Keratinocyte (primary cell): ENCODE measurements around the gene ATE1. TPM values are rescaled to one million over a fixed set of nuclear protein-coding genes. Genes with fewer than 3 reads are reported as not detected.

ENCODE experiments used
- DNase-seq: peaks from one replicate; pipeline ENCODE4 v3.0.0-alpha.2; 2011; ENCODE audit warnings: low read depth, missing footprints, low spot score
- FAIRE-seq: peaks from 2 replicates; lab custom pipeline; 2011; peaks lifted over from hg19 to GRCh38; lab: Jason Lieb, UNC
- H2AFZ ChIP-seq: 2 replicates; pipeline ENCODE4 v1.6.0; 2012; ENCODE audit warnings: low read length, control low read depth, inconsistent platforms; ENCODE audit not compliant: control insufficient read depth
- H3K27ac ChIP-seq: 2 replicates; pipeline ENCODE4 v1.5.1; 2011; ENCODE audit warnings: low read length; ENCODE audit not compliant: control insufficient read depth, insufficient read depth
- H3K27me3 ChIP-seq: 3 replicates; pipeline ENCODE4 v1.6.0; 2011; ENCODE audit warnings: low read length; ENCODE audit not compliant: control insufficient read depth, insufficient read depth; ENCODE audit errors: extremely low read depth
- H3K36me3 ChIP-seq, 2 experiments: 2 replicates in 1 of 2; 3 replicates in 1 of 2; pipeline ENCODE4 v1.5.1; 2011; ENCODE audit warnings: low read length in 2 of 2, mild to moderate bottlenecking in 1 of 2; ENCODE audit not compliant: control insufficient read depth in 2 of 2, insufficient read depth in 2 of 2; ENCODE audit errors: extremely low read depth in 1 of 2
- H3K4me1 ChIP-seq: 3 replicates; pipeline ENCODE4 v1.5.1; 2011; ENCODE audit warnings: low read length; ENCODE audit not compliant: control insufficient read depth, insufficient read depth; ENCODE audit errors: extremely low read depth
- H3K4me2 ChIP-seq: 3 replicates; pipeline ENCODE4 v1.6.0; 2011; ENCODE audit warnings: low read depth, low read length; ENCODE audit not compliant: control insufficient read depth, insufficient read depth; ENCODE audit errors: extremely low read depth
- H3K4me3 ChIP-seq, 3 experiments: fragments of 200-600 bp in 1 of 3; sonication (generic) in 1 of 3; 2 replicates in 2 of 3; 3 replicates in 1 of 3; pipeline ENCODE4 v1.5.1; 2011 to 2016; ENCODE audit warnings: low read length in 3 of 3, mild to moderate bottlenecking in 3 of 3, control low read depth in 2 of 3, inconsistent platforms in 1 of 3, low read depth in 1 of 3, mixed read lengths in 1 of 3, mixed run types in 1 of 3, moderate library complexity in 1 of 3; ENCODE audit not compliant: control insufficient read depth in 2 of 3, insufficient read depth in 2 of 3; ENCODE audit errors: extremely low read depth in 1 of 3
- H3K79me2 ChIP-seq: 2 replicates; pipeline ENCODE4 v1.6.0; 2012; ENCODE audit warnings: low read length; ENCODE audit not compliant: control insufficient read depth, insufficient read depth
- H3K9ac ChIP-seq: 3 replicates; pipeline ENCODE4 v1.6.0; 2011; ENCODE audit warnings: low read length; ENCODE audit not compliant: control insufficient read depth, insufficient read depth; ENCODE audit errors: extremely low read depth
- H3K9me1 ChIP-seq: 3 replicates; pipeline ENCODE4 v1.6.0; 2011; ENCODE audit warnings: low read length; ENCODE audit not compliant: control insufficient read depth, insufficient read depth; ENCODE audit errors: extremely low read depth
- H3K9me3 ChIP-seq: 2 replicates; pipeline ENCODE4 v1.5.1; 2012; ENCODE audit warnings: low read depth, low read length; ENCODE audit not compliant: control insufficient read depth
- H4K20me1 ChIP-seq: 3 replicates; pipeline ENCODE4 v1.6.0; 2011; ENCODE audit warnings: low read length; ENCODE audit not compliant: control insufficient read depth, insufficient read depth; ENCODE audit errors: extremely low read depth
- CTCF ChIP-seq, 3 experiments: IDR thresholded peaks in 1 of 3; conservative IDR thresholded peaks in 1 of 3; optimal IDR thresholded peaks in 1 of 3; 2 replicates in 2 of 3; 3 replicates in 1 of 3; pipeline versions ENCODE3 to v1.5.1; 2011; ENCODE audit warnings: low read length in 3 of 3, mild to moderate bottlenecking in 3 of 3, moderate library complexity in 2 of 3, control low read depth in 1 of 3, inconsistent platforms in 1 of 3; ENCODE audit not compliant: insufficient read depth in 2 of 3; ENCODE audit errors: extremely low read depth in 1 of 3
- EZH2 ChIP-seq: IDR thresholded peaks from one replicate; pipeline ENCODE4 v1.6.1; 2012; ENCODE audit warnings: inconsistent platforms, mild to moderate bottlenecking, low read length, moderate library complexity
- dilution Hi-C: fragments of 300-500 bp; cut with MboI; formaldehyde crosslinking; loops from one replicate; pipeline ENCODE4 v1.7.0; 2020; ENCODE audit warnings: low sequenced_read_pairs; ENCODE audit not compliant: extremely low pct_ligation_motif_present
- polyA plus RNA-seq, 5 experiments: library from polyadenylated mRNA; depleted of rRNA in 3 of 5; stranded (reverse) in 3 of 5; stranded (forward) in 1 of 5; unstranded in 1 of 5; fragments of >200 nt; gene quantifications; 1 replicate in 1 of 5; 2 replicates in 3 of 5; 3 replicates in 1 of 5; pipeline versions ENCODE4 v1.2.1 to v1.2.3, GENCODE V29; 2011 to 2012; ENCODE audit warnings: missing spikeins in 2 of 5, low read depth in 1 of 5, low replicate concordance in 1 of 5

ATE1 gene
- polyA plus RNA-seq, 1 donor (not counting 4 experiments of a cell fraction or from before 2014, with no cell fraction given) = 14.9 TPM

DNA sequence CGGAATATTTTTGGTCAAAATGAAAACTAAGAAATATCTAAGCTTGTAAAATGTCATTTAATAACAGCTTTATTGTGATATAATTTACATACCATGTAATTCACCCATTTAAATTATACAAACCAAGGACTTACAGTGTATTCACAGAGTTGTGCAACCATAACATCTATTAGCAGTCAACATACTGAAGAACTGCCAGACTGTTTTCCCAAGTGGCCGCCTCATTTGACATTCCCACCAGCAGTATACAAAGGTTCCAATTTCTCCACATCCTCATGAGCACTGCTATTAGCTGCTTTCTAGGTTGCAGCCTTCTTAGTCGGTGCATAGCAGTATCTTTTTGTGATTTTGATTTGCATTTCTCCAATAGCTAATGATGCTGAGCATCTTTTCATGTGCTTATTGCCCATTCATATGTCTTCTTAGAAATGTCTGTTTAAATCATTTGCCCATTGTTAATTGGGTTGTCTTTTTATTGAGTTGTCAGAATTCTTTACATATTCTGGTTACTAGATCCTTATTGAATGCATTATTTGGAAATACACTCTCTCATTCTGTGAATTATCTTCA, 176.6 kb downstream of the ATE1 start:
- H3K27me3 ChIP-seq = no peaks in the 10 kb centered on the region
- H3K9ac ChIP-seq = no peak overlapping the region
- H3K4me3 ChIP-seq = no peak overlapping the region
- no peaks in the 10 kb centered on the region for H3K36me3 ChIP-seq
- H3K79me2 ChIP-seq = no peaks in the 10 kb centered on the region
- dilution Hi-C loops = no loop called here
- H3K9me1 ChIP-seq = peaks cover 2% of the 10 kb centered on the region
- no peak for DNase-seq
- FAIRE-seq = no peak
- peaks cover 5% of the 10 kb centered on the region for H3K9me3 ChIP-seq
- H4K20me1 ChIP-seq = no peaks in the 10 kb centered on the region
- H3K4me2 ChIP-seq = no peak overlapping the region
- H2AFZ ChIP-seq = no peak overlapping the region
- peaks cover 20% of the 10 kb centered on the region for H3K4me1 ChIP-seq
- no peak overlapping the region for H3K27ac ChIP-seq
- no peak for TF ChIP-seq EZH2
- TF ChIP-seq CTCF (optimal IDR thresholded peaks at IDR 0.05 in 1 of 3, IDR thresholded peaks at IDR 0.05 in 1 of 3, conservative IDR thresholded peaks at IDR 0.05 in 1 of 3; ENCODE audit: extremely low read depth in 1 of 3, insufficient read depth in 2 of 3, low read length in 3 of 3) = no peak

GRCh38 chr10:121747163-121747775, 180.6 kb downstream of the ATE1 start:
- H3K4me2 ChIP-seq = no peak overlapping the region
- DNase-seq (no peak), FAIRE-seq (no peak)
- H3K4me1 ChIP-seq = no peaks in the 10 kb centered on the region
- H3K27me3 ChIP-seq = no peaks in the 10 kb centered on the region
- H4K20me1 ChIP-seq = no peaks in the 10 kb centered on the region
- dilution Hi-C loops = no loop called here
- H3K9me3 ChIP-seq = no peaks in the 10 kb centered on the region
- H3K9me1 ChIP-seq = peaks cover 2% of the 10 kb centered on the region
- H3K9ac ChIP-seq = no peak overlapping the region
- H3K4me3 ChIP-seq = no peak overlapping the region
- H3K36me3 ChIP-seq = peaks cover 3% of the 10 kb centered on the region in 2 experiments
- H3K27ac ChIP-seq = no peak overlapping the region
- no peak for TF ChIP-seq EZH2
- no peak for TF ChIP-seq CTCF (optimal IDR thresholded peaks at IDR 0.05 in 1 of 3, IDR thresholded peaks at IDR 0.05 in 1 of 3, conservative IDR thresholded peaks at IDR 0.05 in 1 of 3; ENCODE audit: extremely low read depth in 1 of 3, insufficient read depth in 2 of 3, low read length in 3 of 3)
- H3K79me2 ChIP-seq = no peaks in the 10 kb centered on the region
- H2AFZ ChIP-seq = no peak overlapping the region
